Activated naive CD4-positive, alpha-beta T cell treated with anti-CD3 and anti-CD28 coated beads, Interleukin-2, amount 10 ng/mL, durations not matched to agents 7 days and 5 days (primary cell): ENCODE results near the gene PJVK.

Source experiments
- CTCF ChIA-PET: fragments of 350-600 bp; sonication (Branson Sonifier 250); formaldehyde crosslinking; loops from one replicate; lab custom pipeline; 2021; ENCODE audit warnings: antibody characterized with exemption; lab: Charles Lee
- DNase-seq: peaks from one replicate; pipeline ENCODE4 v3.0.0-alpha.2; 2020
- H3K27ac Mint-ChIP-seq: one replicate; pipeline ENCODE4 v1.8.0; 2021; ENCODE audit warnings: mild to moderate bottlenecking, moderate library complexity, mixed read lengths
- H3K27me3 Mint-ChIP-seq: one replicate; pipeline ENCODE4 v1.8.0; 2021; ENCODE audit warnings: mild to moderate bottlenecking, mixed read lengths
- H3K36me3 Mint-ChIP-seq: one replicate; pipeline ENCODE4 v1.8.0; 2021; ENCODE audit warnings: mixed read lengths
- H3K4me1 Mint-ChIP-seq: one replicate; pipeline ENCODE4 v1.8.0; 2021; ENCODE audit warnings: mixed read lengths
- H3K4me3 Mint-ChIP-seq: one replicate; pipeline ENCODE4 v1.8.0; 2021; ENCODE audit warnings: mild to moderate bottlenecking, moderate library complexity, mixed read lengths
- H3K9me3 Mint-ChIP-seq: one replicate; pipeline ENCODE4 v1.8.0; 2021; ENCODE audit warnings: mixed read lengths

PJVK gene

DNA sequence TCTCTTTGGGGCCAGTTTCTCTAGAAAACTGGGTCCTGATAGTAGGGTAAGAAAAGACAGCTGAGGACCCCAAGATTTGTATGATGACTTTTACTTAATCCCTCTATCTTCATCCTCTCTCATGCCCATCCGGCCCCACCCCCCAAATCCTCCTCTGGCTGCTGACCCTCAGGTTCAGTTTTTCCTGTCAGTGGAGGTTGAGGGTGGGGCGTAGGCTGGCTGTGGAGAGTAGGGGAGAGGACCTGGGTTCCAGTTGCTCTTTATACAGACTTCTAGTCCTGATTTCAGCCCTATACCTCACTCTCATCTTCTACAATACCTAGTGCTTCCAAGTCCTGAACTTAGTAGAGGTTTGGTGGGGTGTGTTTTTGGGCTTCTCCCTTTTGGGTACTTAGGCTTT is 57.5 kb downstream of the PJVK start:
- no peak overlapping the region for H3K27ac Mint-ChIP-seq
- no peak overlapping the region for H3K4me3 Mint-ChIP-seq
- DNase-seq = no peak
- H3K4me1 Mint-ChIP-seq = peaks cover 5% of the 10 kb centered on the region
- CTCF ChIA-PET = no interaction called here
- no peaks in the 10 kb centered on the region for H3K9me3 Mint-ChIP-seq
- no peaks in the 10 kb centered on the region for H3K27me3 Mint-ChIP-seq
- peaks cover 34% of the 10 kb centered on the region for H3K36me3 Mint-ChIP-seq

DNA sequence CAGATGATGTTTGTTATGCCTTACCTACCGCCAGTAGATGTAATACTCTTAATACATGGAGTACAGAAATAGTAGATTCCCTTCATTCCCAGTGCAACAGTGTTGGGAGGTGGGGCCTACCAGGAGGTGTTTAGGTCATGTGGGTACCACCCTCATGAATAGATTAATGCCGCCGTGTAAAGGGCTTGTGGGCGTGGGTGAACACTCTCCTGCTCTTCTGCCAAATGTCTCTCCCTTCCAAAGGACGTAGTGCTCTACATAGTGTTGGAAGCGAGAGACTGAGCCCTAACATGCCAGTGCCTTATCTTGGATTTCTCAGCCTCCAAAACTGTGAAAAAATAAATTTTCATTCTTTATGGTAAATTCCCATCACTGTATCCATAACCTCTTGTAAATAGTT is 59.2 kb downstream of the PJVK start:
- Mint-ChIP-seq H3K4me1 (peaks cover 18% of the 10 kb centered on the region), H3K27me3 (no peaks in the 10 kb centered on the region), H3K36me3 (peaks cover 40% of the 10 kb centered on the region), H3K9me3 (no peaks in the 10 kb centered on the region), H3K4me3 (no peak overlapping the region), H3K27ac (no peak overlapping the region)
- DNase-seq = no peak
- CTCF ChIA-PET = no interaction called here
